OCI-LY1 (cell line): ENCODE results near the gene ADRA1B.

Experiments
- CTCF ChIP-seq: fragments of 200-600 bp; sonication (generic), shearing (Covaris generic); IDR thresholded peaks from 2 replicates; pipeline ENCODE4 v1.5.1; 2017; ENCODE audit warnings: mild to moderate bottlenecking, antibody characterized with exemption, low read length, moderate library complexity, mixed read lengths
- EZH2 ChIP-seq: fragments of 200-600 bp; sonication (generic), shearing (Covaris generic); IDR thresholded peaks from 2 replicates; pipeline ENCODE4 v1.8.0; 2017; ENCODE audit warnings: borderline replicate concordance, mixed run types, mild to moderate bottlenecking, antibody characterized with exemption, low read length, moderate library complexity, mixed read lengths

GRCh38 chr5:159953609-159954008 is 37.3 kb downstream of the ADRA1B start:
- TF ChIP-seq CTCF, result no peak
- TF ChIP-seq EZH2, result no peak
